HG02852 (cell line): ENCODE measurements around the gene PRDM10.

Experiments used
- ATAC-seq: cut with Tn5 transposase; IDR thresholded peaks from one replicate; pipeline ENCODE4 v1.9.1; 2021; ENCODE audit warnings: mild to moderate bottlenecking, moderate library complexity; ENCODE audit not compliant: unreplicated experiment

The PRDM10 gene

GRCh38 chr11:129855086-129855485 lies 147.5 kb downstream of the PRDM10 start:
- ATAC-seq: no peak

- ATAC-seq: no peak
Observed at GRCh38 chr11:129854232-129854805, 148.3 kb downstream of the PRDM10 start.

GRCh38 chr11:129853518-129854231 lies 149.0 kb downstream of the PRDM10 start:
- ATAC-seq: no peak

- ATAC-seq: no peak
Observed at GRCh38 chr11:129852125-129852740, 150.4 kb downstream of the PRDM10 start.
